Stomach (tissue), 9 donors: ENCODE data around the gene NSMCE4A. TPM values are rescaled to one million over a fixed set of nuclear protein-coding genes. Genes with fewer than 3 reads are reported as not detected.
"Not testable (repeated sequence)": the region's sequence is repeated elsewhere in the genome, so short reads cannot be mapped to it uniquely, and the experiment has no call there.

ENCODE experiments used
- DNase-seq, 2 donors: peaks; one replicate each; pipeline versions ENCODE4 v3.0.0 to v3.0.0-alpha.2; 2013 to 2019
- H3K27ac ChIP-seq, 5 donors: fragments of 200-600 bp in 4 of 5; sonication (generic) in 4 of 5; one replicate each; pipeline ENCODE4 v1.5.1; 2013 to 2019; ENCODE audit warnings: mild to moderate bottlenecking in 1 of 5, moderate library complexity in 1 of 5
- H3K27me3 ChIP-seq, 3 donors: fragments of 200-600 bp; sonication (generic); one replicate each; pipeline ENCODE4 v1.5.1; 2017 to 2019; ENCODE audit warnings: mixed run types in 1 of 3
- H3K36me3 ChIP-seq, 4 donors: fragments of 200-600 bp; sonication (generic); 1 replicate in 3 of 4; 2 replicates in 1 of 4; pipeline ENCODE4 v1.5.1; 2016 to 2019
- H3K4me1 ChIP-seq, 4 donors: fragments of 200-600 bp; sonication (generic); one replicate each; pipeline ENCODE4 v1.5.1; 2016 to 2019
- H3K4me3 ChIP-seq, 4 donors: fragments of 200-600 bp; sonication (generic) in 3 of 4; one replicate each; pipeline ENCODE4 v1.5.1; 2016 to 2019; ENCODE audit warnings: mild to moderate bottlenecking in 1 of 4
- H3K9me3 ChIP-seq, 4 donors: fragments of 200-600 bp; sonication (generic); one replicate each; pipeline ENCODE4 v1.5.1; 2016 to 2019
- CTCF ChIP-seq, 7 experiments: fragments of 450-650 bp in 4 of 7; fragments of 200-600 bp in 3 of 7; sonication (generic) in 3 of 7; IDR thresholded peaks; one replicate each; pipeline ENCODE4 v1.5.1; 2016 to 2019; ENCODE audit warnings: antibody characterized with exemption in 7 of 7, control low read depth in 2 of 7, mild to moderate bottlenecking in 1 of 7
- EP300 ChIP-seq: sonication (generic); formaldehyde crosslinking; IDR thresholded peaks from one replicate; pipeline ENCODE4 v1.6.1; 2017; ENCODE audit warnings: antibody characterized with exemption
- POLR2A ChIP-seq, 4 donors: fragments of 450-650 bp; IDR thresholded peaks; one replicate each; pipeline ENCODE4 v1.6.1; 2016; ENCODE audit warnings: antibody characterized with exemption in 4 of 4, control low read depth in 2 of 4, mild to moderate bottlenecking in 1 of 4, moderate library complexity in 1 of 4
- POLR2AphosphoS5 ChIP-seq, 3 donors: sonication (generic); formaldehyde crosslinking; IDR thresholded peaks; one replicate each; pipeline ENCODE4 v1.6.1; 2016; ENCODE audit warnings: antibody characterized with exemption in 3 of 3
- WGBS, 5 donors: extraction: QIAGEN DNeasy Blood & Tissue Kit in 3 of 5; methylation state at CpG; one replicate each; pipeline versions ENCODE4 v1.1.5 to v1.1.7; 2013 to 2018; 5-methylcytosine and 5-hydroxymethylcytosine counted together
- intact Hi-C: fragments of 100-400 bp; cut with DNase I; formaldehyde crosslinking; loops from one replicate; pipeline ENCODE4 v1.15.1; 2023; ENCODE audit warnings: low total_unique reads
- polyA plus RNA-seq, 3 donors: library from polyadenylated mRNA; stranded (reverse); fragments of 200-250 nt; gene quantifications; one replicate each; pipeline ENCODE4 v1.2.3, GENCODE V29; 2013
- total RNA-seq, 5 donors: library from RNA; depleted of rRNA; stranded (reverse); fragments of >200 nt; gene quantifications; one replicate each; pipeline versions ENCODE4 v1.1.0 to v1.2.3, GENCODE V29; 2014 to 2016
- donor health status: healthy with polysubstance abuse.
- donor health status: Bipolar disorder and iron deficiency.
- donor health status: healthy.

Gene NSMCE4A
- total and polyA plus RNA-seq, 8 donors = 43.8 to 441 (median 96.4) TPM

- Histone ChIP-seq H3K27ac (peak overlapping the region; percentile 81 to 91 (median 87)), H3K27me3 (no peaks in the 10 kb centered on the region), H3K36me3 (no peaks in the 10 kb centered on the region), H3K9me3 (no peaks in the 10 kb centered on the region), H3K4me1 (peaks cover 16 to 54% (median 37%) of the 10 kb centered on the region in 4 donors), H3K4me3 (peak overlapping the region in 3 of 4 donors; percentile 1 to 13 (median 12))
- peak; percentile 73 to 87 for DNase-seq
- intact Hi-C loops = no loop called here
- TF ChIP-seq POLR2A (IDR thresholded peaks at IDR 0.05) (no peak), POLR2AphosphoS5 (IDR thresholded peaks at IDR 0.05) (peak; percentile 31 to 86 (median 67))
- 14 to 28% (median 19%) methylated on average over 10 of the region's 10 CpGs for WGBS, 5 donors
Measured at GRCh38 chr10:121994429-121994941, 19.5 kb upstream of the NSMCE4A start.

DNA sequence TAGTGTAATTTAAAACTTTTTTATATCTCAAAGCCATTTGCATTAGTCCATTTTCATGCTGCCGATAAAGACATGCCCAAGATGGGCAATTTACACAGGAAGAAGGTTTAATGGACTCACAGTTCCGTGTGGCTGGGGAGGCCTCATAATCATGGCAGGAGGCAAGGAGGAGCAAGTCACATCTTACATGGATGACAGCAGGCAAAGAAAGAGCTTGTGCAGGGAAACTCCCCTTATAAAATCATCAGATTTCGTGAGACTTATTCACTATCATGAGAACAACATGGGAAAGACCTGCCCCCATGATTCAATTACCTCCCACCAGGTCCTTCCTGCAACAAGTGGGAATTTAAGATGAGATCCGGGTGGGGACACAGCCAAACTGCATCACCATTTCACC lies 16.7 kb upstream of the NSMCE4A start:
- H3K9me3 ChIP-seq, H3K36me3 ChIP-seq, H3K27me3 ChIP-seq, DNase-seq, intact Hi-C loops, H3K4me3 ChIP-seq: not testable (repeated sequence)
- H3K4me1 ChIP-seq = peaks cover 16 to 59% (median 34%) of the 10 kb centered on the region in 4 donors
- H3K27ac ChIP-seq = peak overlapping the region in 2 of 5 donors; percentile 90 to 91
- 88 to 97% (median 93%) methylated on average over 4 of the region's 4 CpGs for WGBS, 5 donors

GRCh38 chr10:121990015-121990677 lies 15.1 kb upstream of the NSMCE4A start:
- WGBS, 5 donors = 60 to 65% (median 61%) methylated on average over 9 of the region's 9 CpGs
- Histone ChIP-seq H3K27ac (peak overlapping the region; percentile 39 to 75 (median 58)), H3K9me3 (no peaks in the 10 kb centered on the region), H3K4me3 (peak overlapping the region in 1 of 4 donors; percentile 7), H3K27me3 (no peaks in the 10 kb centered on the region), H3K36me3 (no peaks in the 10 kb centered on the region), H3K4me1 (peaks cover 16 to 44% (median 24%) of the 10 kb centered on the region in 4 donors)
- intact Hi-C loops = no loop called here
- DNase-seq = peak; percentile 51 to 60
- TF ChIP-seq POLR2AphosphoS5 (IDR thresholded peaks at IDR 0.05) = no peak
- TF ChIP-seq POLR2A (IDR thresholded peaks at IDR 0.05) = no peak

DNA sequence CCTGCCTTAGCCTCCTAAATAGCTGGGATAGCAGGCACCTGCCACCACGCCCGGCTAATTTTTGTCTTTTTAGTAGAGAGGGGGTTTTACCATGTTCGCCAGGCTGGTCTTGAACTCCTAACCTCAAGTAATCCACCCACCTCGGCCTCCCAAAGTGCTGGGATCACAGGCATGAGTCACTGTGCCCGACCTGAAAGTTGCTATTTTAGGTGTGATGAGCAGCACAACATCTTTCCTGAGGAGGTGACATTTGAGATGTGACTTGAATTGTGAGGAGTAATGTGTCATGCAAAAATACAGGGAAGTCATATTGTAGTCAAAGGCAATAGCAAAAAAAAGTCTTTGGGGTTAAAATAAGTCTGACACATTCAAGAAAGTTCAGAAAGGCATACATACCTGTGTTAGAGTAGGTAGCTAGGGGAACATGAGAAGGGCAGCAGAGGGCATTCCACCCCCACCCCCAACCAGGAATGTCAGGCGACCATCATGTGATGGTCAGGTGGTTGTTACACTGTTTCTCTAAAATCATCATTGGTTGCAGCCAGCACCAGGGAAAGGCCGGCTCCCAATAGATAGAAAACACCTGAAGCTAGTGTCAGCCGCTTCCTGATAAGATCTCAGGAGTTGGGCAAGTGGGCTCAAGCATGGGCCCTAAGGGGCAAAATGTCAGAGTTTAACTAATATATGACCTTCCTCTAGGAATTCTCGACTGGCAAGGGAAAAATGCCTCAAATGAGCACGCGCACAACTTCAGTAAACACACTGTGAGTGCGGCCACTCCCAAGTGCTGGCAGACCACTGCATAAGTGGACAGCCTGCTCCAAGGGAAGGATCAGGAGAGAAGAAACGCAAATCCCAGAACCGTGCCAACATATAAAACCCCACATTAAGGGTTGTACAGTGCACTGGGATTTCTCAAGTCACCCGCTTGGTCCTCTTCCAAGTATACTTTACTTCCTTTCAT lies 13.6 kb upstream of the NSMCE4A start, which contains the start of gene TACC2:
Gene TACC2 (plus strand): TSS at position 803 of the 964 bp plus-strand sequence. CDS start 32,819 bp downstream, outside the sequence.
- no peak within 1 kb of the TSS for H3K4me3 ChIP-seq
- H3K27ac ChIP-seq = peak within 1 kb of the TSS; percentile 39 to 75 (median 51)

GRCh38 chr10:121984463-121984862 lies 9.4 kb upstream of the NSMCE4A start:
- 67 to 100% (median 85%) methylated on average over 2 of the region's 2 CpGs for WGBS, 5 donors
- no peak overlapping the region for H3K27ac ChIP-seq
- no peaks in the 10 kb centered on the region for H3K27me3 ChIP-seq
- TF ChIP-seq POLR2AphosphoS5 (IDR thresholded peaks at IDR 0.05) = no peak
- TF ChIP-seq CTCF (IDR thresholded peaks at IDR 0.05) = no peak
- no peak for TF ChIP-seq POLR2A (IDR thresholded peaks at IDR 0.05)
- no peak for TF ChIP-seq EP300
- no peak for DNase-seq
- peaks cover 0 to 7% (median 0%) of the 10 kb centered on the region in 4 donors for H3K4me1 ChIP-seq
- intact Hi-C loops = no loop called here
- peaks cover 0 to 14% (median 7%) of the 10 kb centered on the region in 4 donors for H3K9me3 ChIP-seq
- no peaks in the 10 kb centered on the region for H3K36me3 ChIP-seq
- H3K4me3 ChIP-seq = no peak overlapping the region

More for the DNA sequence above, 13.6 kb upstream of the NSMCE4A start, which contains the start of gene TACC2:
- WGBS, 5 donors = 77 to 86% (median 83%) methylated on average over 15 of the region's 15 CpGs
- H3K9me3 ChIP-seq = peaks cover 0 to 14% (median 7%) of the 10 kb centered on the region in 4 donors
- no peaks in the 10 kb centered on the region for H3K36me3 ChIP-seq
- no peak for DNase-seq
- TF ChIP-seq POLR2A (IDR thresholded peaks at IDR 0.05) (no peak), EP300 (no peak), POLR2AphosphoS5 (IDR thresholded peaks at IDR 0.05) (no peak), CTCF (IDR thresholded peaks at IDR 0.05) (no peak)
- intact Hi-C loops = no loop called here
- H3K4me1 ChIP-seq = peaks cover 7 to 29% (median 14%) of the 10 kb centered on the region in 4 donors
- H3K27me3 ChIP-seq = no peaks in the 10 kb centered on the region
